Kidney epithelial cell (primary cell): Measurements from ENCODE around the gene CARM1. TPM values are rescaled to one million over a fixed set of nuclear protein-coding genes. Genes with fewer than 3 reads are reported as not detected.

Source experiments
- DNase-seq: peaks from one replicate; pipeline ENCODE4 v3.0.0-alpha.2; 2010; ENCODE audit warnings: low read depth
- H3K27me3 ChIP-seq: 2 replicates; pipeline ENCODE4 v1.6.0; 2011; ENCODE audit warnings: low read length; ENCODE audit not compliant: control insufficient read depth, insufficient read depth
- H3K36me3 ChIP-seq: 2 replicates; pipeline ENCODE4 v1.5.1; 2011; ENCODE audit warnings: low read length; ENCODE audit not compliant: control insufficient read depth, insufficient read depth
- H3K4me3 ChIP-seq: 2 replicates; pipeline ENCODE4 v1.5.1; 2011; ENCODE audit warnings: low read depth, mild to moderate bottlenecking, control low read depth, low read length
- CTCF ChIP-seq: IDR thresholded peaks from 2 replicates; pipeline ENCODE4 v1.5.1; 2011; ENCODE audit warnings: mild to moderate bottlenecking, moderate library complexity, low read length, control low read depth, inconsistent platforms; ENCODE audit not compliant: insufficient read depth, poor library complexity, severe bottlenecking
- total RNA-seq: library from RNA; depleted of rRNA; stranded (reverse); fragments of >200 nt; gene quantifications from 2 replicates; pipeline ENCODE4 v1.2.3, GENCODE V29; 2015

The CARM1 gene
- total RNA-seq, 1 donor from 2014 or later, result 36.2 TPM

GRCh38 chr19:10965398-10965797 is 94.0 kb downstream of the CARM1 start:
- TF ChIP-seq CTCF, result no peak
- Histone ChIP-seq H3K4me3 (no peak overlapping the region), H3K36me3 (no peaks in the 10 kb centered on the region), H3K27me3 (no peaks in the 10 kb centered on the region)
- DNase-seq, result no peak

GRCh38 chr19:10966809-10967208 is 95.5 kb downstream of the CARM1 start:
- TF ChIP-seq CTCF, result no peak
- DNase-seq, result no peak
- H3K27me3 ChIP-seq, result no peaks in the 10 kb centered on the region
- no peaks in the 10 kb centered on the region for H3K36me3 ChIP-seq
- H3K4me3 ChIP-seq, result no peak overlapping the region

GRCh38 chr19:10968527-10969135 is 97.3 kb downstream of the CARM1 start:
- H3K36me3 ChIP-seq, result no peaks in the 10 kb centered on the region
- H3K27me3 ChIP-seq, result no peaks in the 10 kb centered on the region
- no peak for TF ChIP-seq CTCF
- DNase-seq, result no peak
- H3K4me3 ChIP-seq, result no peak overlapping the region

GRCh38 chr19:10971107-10971726 is 99.9 kb downstream of the CARM1 start:
- no peak for DNase-seq
- H3K27me3 ChIP-seq, result no peaks in the 10 kb centered on the region
- TF ChIP-seq CTCF, result no peak
- no peak overlapping the region for H3K4me3 ChIP-seq
- H3K36me3 ChIP-seq, result no peaks in the 10 kb centered on the region

Other genes with a start within 250 kb of the CARM1 start
- 88.5 and 97.1 TPM in 2 replicates for gene SLC44A2, start 246.0 kb upstream of the CARM1 start, total RNA-seq
- 153 and 160 TPM in 2 replicates for gene ILF3, start 217.2 kb upstream of the CARM1 start, total RNA-seq
- 23.0 and 24.1 TPM in 2 replicates for gene QTRT1, start 170.1 kb upstream of the CARM1 start, total RNA-seq
- 102 and 123 TPM in 2 replicates for gene DNM2, start 153.5 kb upstream of the CARM1 start, total RNA-seq
- gene TMED1, start 35.3 kb upstream of the CARM1 start, total RNA-seq, result 35.0 and 37.4 TPM in 2 replicates
- 0.33 and 0.55 TPM in 2 replicates for gene C19orf38, start 23.1 kb upstream of the CARM1 start, total RNA-seq
- 61.1 and 91.7 TPM in 2 replicates for gene YIPF2, start 57.1 kb downstream of the CARM1 start, total RNA-seq
- 37.0 and 44.2 TPM in 2 replicates for gene TIMM29, start 57.3 kb downstream of the CARM1 start, total RNA-seq
- gene SMARCA4, start 89.5 kb downstream of the CARM1 start, total RNA-seq, result 124 and 189 TPM in 2 replicates
- gene LDLR, start 217.9 kb downstream of the CARM1 start, total RNA-seq, result 104 and 135 TPM in 2 replicates